Measurements from ENCODE around the gene PKN2. TPM values are rescaled to one million over a fixed set of nuclear protein-coding genes. Genes with fewer than 3 reads are reported as not detected.
A peak's percentile ranks its signal among the peaks of the same experiment; 100 is the strongest.

PKN2 gene
- total RNA-seq, 6 experiments from 2014 or later, result 32.4 to 43.6 (median 35.7) TPM

GRCh38 chr1:88740784-88741183, 56.7 kb downstream of the PKN2 start:
- peaks cover 43% of the 10 kb centered on the region for H3K4me1 Mint-ChIP-seq (ENCODE audit: low read depth)
- no peak for TF ChIP-seq CTCF (IDR thresholded peaks at IDR 0.05)
- H3K27ac Mint-ChIP-seq, result peak overlapping the region; percentile 44
- no peaks in the 10 kb centered on the region for H3K27me3 Mint-ChIP-seq (ENCODE audit: insufficient read depth)
- H3K36me3 Mint-ChIP-seq (ENCODE audit: low read depth), result peaks cover 7% of the 10 kb centered on the region; the same call in 1 of the 2 replicates
- H3K4me3 Mint-ChIP-seq, result peak overlapping the region; percentile 25; the same call in 1 of the 2 replicates
- no peak for DNase-seq
- H3K9me3 Mint-ChIP-seq, result no peaks in the 10 kb centered on the region

GRCh38 chr1:88741413-88741812, 57.3 kb downstream of the PKN2 start:
- Mint-ChIP-seq H3K27ac (peak overlapping the region; percentile 44), H3K4me3 (peak overlapping the region; percentile 19; the same call in 1 of the 2 replicates), H3K4me1 (ENCODE audit: low read depth) (peaks cover 41% of the 10 kb centered on the region), H3K9me3 (no peaks in the 10 kb centered on the region), H3K36me3 (ENCODE audit: low read depth) (peaks cover 8% of the 10 kb centered on the region; the same call in 1 of the 2 replicates), H3K27me3 (ENCODE audit: insufficient read depth) (no peaks in the 10 kb centered on the region)
- no peak for TF ChIP-seq CTCF (IDR thresholded peaks at IDR 0.05)
- DNase-seq, result peak; percentile 54

- no peak for DNase-seq
- H3K27me3 Mint-ChIP-seq (ENCODE audit: insufficient read depth), result no peaks in the 10 kb centered on the region
- peaks cover 34% of the 10 kb centered on the region for H3K4me1 Mint-ChIP-seq (ENCODE audit: low read depth)
- H3K36me3 Mint-ChIP-seq (ENCODE audit: low read depth), result peaks cover 8% of the 10 kb centered on the region; the same call in 1 of the 2 replicates
- H3K9me3 Mint-ChIP-seq, result no peaks in the 10 kb centered on the region
- H3K4me3 Mint-ChIP-seq, result no peak overlapping the region
- no peak overlapping the region for H3K27ac Mint-ChIP-seq
- no peak for TF ChIP-seq CTCF (IDR thresholded peaks at IDR 0.05)
These were observed 58.5 kb downstream of the PKN2 start for GRCh38 chr1:88742531-88742930.

- H3K4me1 Mint-ChIP-seq (ENCODE audit: low read depth), result peaks cover 25% of the 10 kb centered on the region
- DNase-seq, result no peak
- H3K4me3 Mint-ChIP-seq, result no peak overlapping the region
- peaks cover 8% of the 10 kb centered on the region; the same call in 1 of the 2 replicates for H3K36me3 Mint-ChIP-seq (ENCODE audit: low read depth)
- no peak for TF ChIP-seq CTCF (IDR thresholded peaks at IDR 0.05)
- H3K27ac Mint-ChIP-seq, result no peak overlapping the region
- no peaks in the 10 kb centered on the region for H3K27me3 Mint-ChIP-seq (ENCODE audit: insufficient read depth)
- no peaks in the 10 kb centered on the region for H3K9me3 Mint-ChIP-seq
These were observed 60.1 kb downstream of the PKN2 start for GRCh38 chr1:88744142-88744541.

GRCh38 chr1:88746916-88747315, 62.8 kb downstream of the PKN2 start:
- Mint-ChIP-seq H3K27me3 (ENCODE audit: insufficient read depth) (no peaks in the 10 kb centered on the region), H3K27ac (no peak overlapping the region), H3K4me1 (ENCODE audit: low read depth) (peaks cover 8% of the 10 kb centered on the region), H3K36me3 (ENCODE audit: low read depth) (peaks cover 8% of the 10 kb centered on the region; the same call in 1 of the 2 replicates), H3K9me3 (no peaks in the 10 kb centered on the region), H3K4me3 (no peak overlapping the region)
- DNase-seq, result no peak
- no peak for TF ChIP-seq CTCF (IDR thresholded peaks at IDR 0.05)

- no peaks in the 10 kb centered on the region for H3K27me3 Mint-ChIP-seq (ENCODE audit: insufficient read depth)
- H3K36me3 Mint-ChIP-seq (ENCODE audit: low read depth), result peaks cover 5% of the 10 kb centered on the region; the same call in 1 of the 2 replicates
- H3K4me1 Mint-ChIP-seq (ENCODE audit: low read depth), result peaks cover 6% of the 10 kb centered on the region
- no peak overlapping the region for H3K27ac Mint-ChIP-seq
- DNase-seq, result no peak
- H3K9me3 Mint-ChIP-seq, result no peaks in the 10 kb centered on the region
- TF ChIP-seq CTCF (IDR thresholded peaks at IDR 0.05), result no peak
- H3K4me3 Mint-ChIP-seq, result no peak overlapping the region
These were observed 67.6 kb downstream of the PKN2 start for GRCh38 chr1:88751714-88752113.

Measured in HFFc6 (cell line).